HEK293 (cell line): ENCODE measurements around the gene NLGN2.

Experiments
- CTCF ChIA-PET: fragments of 350-600 bp; formaldehyde crosslinking; extraction: SDS; loops from one replicate; lab custom pipeline; 2021; ENCODE audit warnings: antibody characterized with exemption; lab: Yijun Ruan, JAX
- POLR2A ChIA-PET: fragments of 300-600 bp; formaldehyde crosslinking; extraction: SDS; loops from one replicate; lab custom pipeline; 2020; ENCODE audit warnings: antibody characterized with exemption, inconsistent platforms; lab: Yijun Ruan, JAX
- H3K27ac ChIP-seq: fragments of 200-500 bp; sonication (Bioruptor generic); 2 replicates; pipeline ENCODE4 v1.5.1; 2014; ENCODE audit warnings: low read depth, low read length, control low read depth, inconsistent platforms; ENCODE audit errors: extremely low read depth
- H3K36me3 ChIP-seq, 2 experiments: fragments of 200-500 bp in 1 of 2; sonication (Bioruptor generic) in 1 of 2; 1 replicate in 1 of 2; 2 replicates in 1 of 2; pipeline ENCODE4 v1.5.1; 2014 to 2017; ENCODE audit warnings: inconsistent platforms in 2 of 2, low read length in 2 of 2; ENCODE audit not compliant: control insufficient read depth in 2 of 2, insufficient read depth in 1 of 2
- H3K4me1 ChIP-seq: fragments of 200-500 bp; sonication (Bioruptor generic); 2 replicates; pipeline ENCODE4 v1.5.1; 2014; ENCODE audit warnings: mild to moderate bottlenecking, low read length, inconsistent platforms; ENCODE audit not compliant: control insufficient read depth, insufficient read depth
- H3K4me3 ChIP-seq: 2 replicates; pipeline ENCODE4 v1.5.1; 2011; ENCODE audit warnings: low read depth, mild to moderate bottlenecking, control low read depth, low read length, moderate library complexity
- H3K9me3 ChIP-seq: fragments of 200-500 bp; sonication (Bioruptor generic); 2 replicates; pipeline ENCODE4 v1.5.1; 2014; ENCODE audit warnings: low read depth, low read length, inconsistent platforms; ENCODE audit not compliant: control insufficient read depth, insufficient read depth
- FEZF1 ChIP-seq: fragments of 450-650 bp; formaldehyde crosslinking; IDR thresholded peaks from 2 replicates; pipeline ENCODE4 v1.5.1; 2016; ENCODE audit warnings: missing biosample characterization, missing genetic modification characterization
- HOXD13 ChIP-seq: sonication (generic); formaldehyde crosslinking; IDR thresholded peaks from 2 replicates; pipeline ENCODE4 v1.8.0; 2022; ENCODE audit warnings: missing genetic modification reagents, borderline replicate concordance
- KLF8 ChIP-seq: fragments of 450-650 bp; formaldehyde crosslinking; IDR thresholded peaks from 2 replicates; pipeline ENCODE4 v1.5.1; 2016; ENCODE audit warnings: missing biosample characterization, missing genetic modification characterization
- MYNN ChIP-seq: fragments of 450-650 bp; formaldehyde crosslinking; IDR thresholded peaks from 2 replicates; pipeline ENCODE4 v1.5.1; 2016; ENCODE audit warnings: missing biosample characterization, missing genetic modification characterization, borderline replicate concordance
- OVOL3 ChIP-seq: fragments of 450-650 bp; formaldehyde crosslinking; IDR thresholded peaks from 2 replicates; pipeline ENCODE4 v1.5.1; 2016; ENCODE audit warnings: missing biosample characterization, missing genetic modification characterization
- REST ChIP-seq: fragments of 450-650 bp; formaldehyde crosslinking; IDR thresholded peaks from 2 replicates; pipeline ENCODE4 v1.5.1; 2016; ENCODE audit warnings: missing biosample characterization, missing genetic modification characterization
- SP2 ChIP-seq: fragments of 450-650 bp; formaldehyde crosslinking; IDR thresholded peaks from 2 replicates; pipeline ENCODE4 v1.5.1; 2016; ENCODE audit warnings: missing biosample characterization, missing genetic modification characterization
- ZBTB48 ChIP-seq: fragments of 450-650 bp; formaldehyde crosslinking; IDR thresholded peaks from 2 replicates; pipeline ENCODE4 v1.5.1; 2016; ENCODE audit warnings: missing biosample characterization, missing genetic modification characterization
- ZBTB7A ChIP-seq: fragments of 450-650 bp; formaldehyde crosslinking; IDR thresholded peaks from 2 replicates; pipeline ENCODE4 v1.5.1; 2016; ENCODE audit warnings: low read depth, missing biosample characterization, missing genetic modification characterization
- ZBTB8A ChIP-seq: fragments of 450-650 bp; formaldehyde crosslinking; IDR thresholded peaks from 2 replicates; pipeline ENCODE4 v1.5.1; 2016; ENCODE audit warnings: missing biosample characterization, missing genetic modification characterization
- ZNF112 ChIP-seq: fragments of 450-650 bp; formaldehyde crosslinking; IDR thresholded peaks from 2 replicates; pipeline ENCODE4 v1.5.0; 2017; ENCODE audit warnings: missing biosample characterization, missing genetic modification characterization
- ZNF132 ChIP-seq: fragments of 450-650 bp; formaldehyde crosslinking; IDR thresholded peaks from 2 replicates; pipeline ENCODE4 v1.5.1; 2017; ENCODE audit warnings: missing biosample characterization, missing genetic modification characterization, borderline replicate concordance
- ZNF146 ChIP-seq: fragments of 450-650 bp; formaldehyde crosslinking; IDR thresholded peaks from 2 replicates; pipeline ENCODE4 v1.5.1; 2016; ENCODE audit warnings: missing biosample characterization, missing genetic modification characterization
- ZNF157 ChIP-seq: fragments of 450-650 bp; formaldehyde crosslinking; IDR thresholded peaks from 2 replicates; pipeline ENCODE4 v1.5.1; 2016; ENCODE audit warnings: missing biosample characterization, missing genetic modification characterization
- ZNF184 ChIP-seq: fragments of 450-650 bp; IDR thresholded peaks from 2 replicates; pipeline ENCODE4 v1.5.1; 2018; ENCODE audit warnings: missing biosample characterization, mild to moderate bottlenecking, missing genetic modification characterization
- ZNF2 ChIP-seq: fragments of 450-650 bp; formaldehyde crosslinking; IDR thresholded peaks from 2 replicates; pipeline ENCODE4 v1.5.1; 2016; ENCODE audit warnings: missing biosample characterization, missing genetic modification characterization
- ZNF214 ChIP-seq: fragments of 450-650 bp; formaldehyde crosslinking; IDR thresholded peaks from 2 replicates; pipeline ENCODE4 v1.5.1; 2017; ENCODE audit warnings: missing biosample characterization, mild to moderate bottlenecking, missing genetic modification characterization, borderline replicate concordance
- ZNF223 ChIP-seq: fragments of 450-650 bp; formaldehyde crosslinking; IDR thresholded peaks from 2 replicates; pipeline ENCODE4 v1.5.1; 2016; ENCODE audit warnings: missing biosample characterization, missing genetic modification characterization
- ZNF26 ChIP-seq: fragments of 450-650 bp; formaldehyde crosslinking; IDR thresholded peaks from 2 replicates; pipeline ENCODE4 v1.5.1; 2016; ENCODE audit warnings: missing biosample characterization, missing genetic modification characterization
- ZNF354C ChIP-seq: fragments of 450-650 bp; formaldehyde crosslinking; IDR thresholded peaks from 2 replicates; pipeline ENCODE4 v1.5.1; 2016; ENCODE audit warnings: missing biosample characterization, missing genetic modification characterization, low read depth, borderline replicate concordance
- ZNF488 ChIP-seq: fragments of 450-650 bp; formaldehyde crosslinking; IDR thresholded peaks from 2 replicates; pipeline ENCODE4 v1.5.1; 2016; ENCODE audit warnings: missing biosample characterization, missing genetic modification characterization
- ZNF521 ChIP-seq: fragments of 450-650 bp; formaldehyde crosslinking; IDR thresholded peaks from 2 replicates; pipeline ENCODE4 v1.5.1; 2017; ENCODE audit warnings: missing biosample characterization, mild to moderate bottlenecking, missing genetic modification characterization
- ZNF600 ChIP-seq: fragments of 450-650 bp; formaldehyde crosslinking; IDR thresholded peaks from 2 replicates; pipeline ENCODE4 v1.5.1; 2016; ENCODE audit warnings: missing biosample characterization, missing genetic modification characterization
- ZNF610 ChIP-seq: fragments of 450-650 bp; formaldehyde crosslinking; IDR thresholded peaks from 2 replicates; pipeline ENCODE4 v1.5.1; 2016; ENCODE audit warnings: missing biosample characterization, missing genetic modification characterization, borderline replicate concordance
- ZNF645 ChIP-seq: fragments of 450-650 bp; formaldehyde crosslinking; IDR thresholded peaks from 2 replicates; pipeline ENCODE4; 2016; ENCODE audit warnings: missing biosample characterization, missing genetic modification characterization
- ZNF704 ChIP-seq: fragments of 450-650 bp; formaldehyde crosslinking; IDR thresholded peaks from 2 replicates; pipeline ENCODE4 v1.5.1; 2016; ENCODE audit warnings: missing biosample characterization, missing genetic modification characterization
- ZNF776 ChIP-seq: fragments of 450-650 bp; formaldehyde crosslinking; IDR thresholded peaks from 2 replicates; pipeline ENCODE4 v1.5.0; 2017; ENCODE audit warnings: missing biosample characterization, missing genetic modification characterization, borderline replicate concordance
- ZNF843 ChIP-seq: fragments of 450-650 bp; formaldehyde crosslinking; IDR thresholded peaks from 2 replicates; pipeline ENCODE4 v1.5.1; 2016; ENCODE audit warnings: missing biosample characterization, missing genetic modification characterization
- ZSCAN5A ChIP-seq: fragments of 450-650 bp; formaldehyde crosslinking; IDR thresholded peaks from 2 replicates; pipeline ENCODE4 v1.5.1; 2016; ENCODE audit warnings: missing biosample characterization, missing genetic modification characterization

NLGN2 gene

GRCh38 chr17:7404737-7405349 lies 2.8 kb upstream of the NLGN2 start:
- Histone ChIP-seq H3K9me3 (no peaks in the 10 kb centered on the region), H3K4me1 (peaks cover 8% of the 10 kb centered on the region), H3K36me3 (peaks cover 6 to 21% of the 10 kb centered on the region in 2 experiments; a peak in 2 of 3 replicates), H3K4me3 (peak overlapping the region; percentile 69), H3K27ac (peak overlapping the region; percentile 31; the same call in 1 of the 2 replicates)
- ChIA-PET POLR2A (interaction anchor here (0.6 to 3.2 kb wide), 42 partner anchors 8 to 1543 kb away, joined by 3 to 67 read pairs (median 6); partner anchors contain the start of genes ACADVL, ATP1B2, CHRNB1 and DLG4), CTCF (interaction anchor here (0.6 to 1.7 kb wide), 5 partner anchors 13 to 317 kb away, joined by 3 to 5 read pairs (median 3); no protein-coding TSS in a partner anchor)
- TF ChIP-seq HOXD13 (CRISPR knock-in tag) (no peak), ZSCAN5A (tag by site-specific recombination) (no peak), ZNF112 (no peak), ZBTB7A (0 out of 2 replicates have a peak, but pooled peaks have one; percentile 26), ZNF704 (no peak), ZNF223 (tag by site-specific recombination) (no peak), REST (tag by site-specific recombination) (no peak), ZNF354C (tag by site-specific recombination) (no peak), ZNF132 (tag by site-specific recombination) (no peak), OVOL3 (tag by site-specific recombination) (no peak), ZNF843 (tag by site-specific recombination) (no peak), ZNF610 (tag by site-specific recombination) (no peak), ZNF488 (tag by site-specific recombination) (no peak), MYNN (tag by site-specific recombination) (no peak), ZNF26 (tag by site-specific recombination) (no peak), SP2 (tag by site-specific recombination) (peak; percentile 61), ZNF2 (tag by site-specific recombination) (no peak), FEZF1 (tag by site-specific recombination) (no peak), ZNF146 (tag by site-specific recombination) (no peak), ZNF645 (tag by site-specific recombination) (no peak), ZNF184 (tag by site-specific recombination) (no peak), ZNF600 (0 out of 2 replicates have a peak, but pooled peaks have one; percentile 14), ZBTB48 (no peak), ZNF157 (tag by site-specific recombination) (no peak), KLF8 (no peak), ZBTB8A (tag by site-specific recombination) (no peak), ZNF214 (tag by site-specific recombination) (no peak), ZNF521 (tag by site-specific recombination) (no peak), ZNF776 (tag by site-specific recombination) (no peak)
